ENCODE data around the gene NFYB. TPM values are rescaled to one million over a fixed set of nuclear protein-coding genes. Genes with fewer than 3 reads are reported as not detected.
"Not testable (repeated sequence)": the region's sequence is repeated elsewhere in the genome, so short reads cannot be mapped to it uniquely, and the experiment has no call there.

Gene NFYB
- total RNA-seq, 2 experiments from 2014 or later = 24.8 to 28.5 TPM

GRCh38 chr12:104171785-104172569 lies 34.0 kb upstream of the NFYB start:
- POLR2A ChIA-PET = no interaction called here
- H3K27me3 Mint-ChIP-seq = peaks cover 8% of the 10 kb centered on the region
- H3K27ac Mint-ChIP-seq = no peak overlapping the region
- peaks cover 6% of the 10 kb centered on the region for H3K4me1 Mint-ChIP-seq
- H3K4me3 Mint-ChIP-seq = no peak overlapping the region
- H3K9me3 Mint-ChIP-seq = no peaks in the 10 kb centered on the region
- DNase-seq = no peak
- no peaks in the 10 kb centered on the region for H3K36me3 Mint-ChIP-seq
- ATAC-seq (ENCODE audit: low read depth) = no peak

- Mint-ChIP-seq H3K4me1 (no peaks in the 10 kb centered on the region), H3K4me3 (no peak overlapping the region), H3K27ac (no peak overlapping the region), H3K9me3 (no peaks in the 10 kb centered on the region), H3K36me3 (no peaks in the 10 kb centered on the region), H3K27me3 (peaks cover 8% of the 10 kb centered on the region)
- POLR2A ChIA-PET = no interaction called here
- DNase-seq = no peak
- ATAC-seq (ENCODE audit: low read depth) = no peak
Measured at GRCh38 chr12:104168596-104168995, 30.6 kb upstream of the NFYB start.

GRCh38 chr12:104167519-104168458 lies 29.8 kb upstream of the NFYB start:
- H3K4me1 Mint-ChIP-seq = no peaks in the 10 kb centered on the region

GRCh38 chr12:104166465-104166864 lies 28.5 kb upstream of the NFYB start:
- Mint-ChIP-seq H3K36me3 (no peaks in the 10 kb centered on the region), H3K27me3 (peaks cover 8% of the 10 kb centered on the region), H3K4me3 (no peak overlapping the region), H3K9me3 (no peaks in the 10 kb centered on the region), H3K4me1 (no peaks in the 10 kb centered on the region), H3K27ac (no peak overlapping the region)
- ATAC-seq (ENCODE audit: low read depth) (no peak), DNase-seq (no peak)
- POLR2A ChIA-PET = no interaction called here

More at GRCh38 chr12:104167519-104168458, 29.8 kb upstream of the NFYB start:
- no peak overlapping the region for H3K4me3 Mint-ChIP-seq
- ATAC-seq (ENCODE audit: low read depth) = no peak
- H3K27ac Mint-ChIP-seq = no peak overlapping the region
- POLR2A ChIA-PET = no interaction called here
- H3K36me3 Mint-ChIP-seq = no peaks in the 10 kb centered on the region
- DNase-seq = no peak
- H3K27me3 Mint-ChIP-seq = peaks cover 8% of the 10 kb centered on the region
- H3K9me3 Mint-ChIP-seq = no peaks in the 10 kb centered on the region

- POLR2A ChIA-PET = no interaction called here
- Mint-ChIP-seq H3K36me3 (no peaks in the 10 kb centered on the region), H3K27ac (no peak overlapping the region), H3K4me1 (no peaks in the 10 kb centered on the region), H3K4me3 (no peak overlapping the region), H3K27me3 (peaks cover 11% of the 10 kb centered on the region), H3K9me3 (no peaks in the 10 kb centered on the region)
- DNase-seq (no peak), ATAC-seq (ENCODE audit: low read depth) (no peak)
Measured at GRCh38 chr12:104165801-104166200, 27.8 kb upstream of the NFYB start.

GRCh38 chr12:104164634-104165033 lies 26.6 kb upstream of the NFYB start:
- ATAC-seq (ENCODE audit: low read depth) (no peak), DNase-seq (no peak)
- no peak overlapping the region for H3K4me3 Mint-ChIP-seq
- peaks cover 7% of the 10 kb centered on the region for H3K27me3 Mint-ChIP-seq
- H3K9me3 Mint-ChIP-seq = no peaks in the 10 kb centered on the region
- no peaks in the 10 kb centered on the region for H3K36me3 Mint-ChIP-seq
- no peak overlapping the region for H3K27ac Mint-ChIP-seq
- no peaks in the 10 kb centered on the region for H3K4me1 Mint-ChIP-seq
- POLR2A ChIA-PET = no interaction called here

GRCh38 chr12:104163631-104164030 lies 25.6 kb upstream of the NFYB start:
- POLR2A ChIA-PET = no interaction called here
- Mint-ChIP-seq H3K4me3 (no peak overlapping the region), H3K27me3 (peaks cover 7% of the 10 kb centered on the region), H3K27ac (no peak overlapping the region), H3K4me1 (no peaks in the 10 kb centered on the region), H3K9me3 (no peaks in the 10 kb centered on the region), H3K36me3 (no peaks in the 10 kb centered on the region)
- ATAC-seq (ENCODE audit: low read depth) = no peak
- no peak for DNase-seq

GRCh38 chr12:104163028-104163427 lies 25.0 kb upstream of the NFYB start:
- H3K36me3 Mint-ChIP-seq; H3K9me3 Mint-ChIP-seq; H3K27me3 Mint-ChIP-seq; H3K27ac Mint-ChIP-seq; ATAC-seq (ENCODE audit: low read depth); DNase-seq; H3K4me1 Mint-ChIP-seq; H3K4me3 Mint-ChIP-seq; POLR2A ChIA-PET: not testable (repeated sequence)

- Mint-ChIP-seq H3K9me3 (no peaks in the 10 kb centered on the region), H3K4me1 (peaks cover 7% of the 10 kb centered on the region), H3K36me3 (peaks cover 2% of the 10 kb centered on the region), H3K27me3 (no peaks in the 10 kb centered on the region), H3K4me3 (no peak overlapping the region), H3K27ac (no peak overlapping the region)
- POLR2A ChIA-PET = no interaction called here
- DNase-seq (no peak), ATAC-seq (ENCODE audit: low read depth) (no peak)
Measured at GRCh38 chr12:104155711-104156555, 17.9 kb upstream of the NFYB start.

- H3K27me3 Mint-ChIP-seq = peaks cover 4% of the 10 kb centered on the region
- ATAC-seq (ENCODE audit: low read depth) (no peak), DNase-seq (no peak)
- POLR2A ChIA-PET = interaction anchor here (2.7 kb wide), 1 partner anchor 17 kb away, joined by 11 read pairs; the partner anchor contains the start of gene NFYB
- H3K27ac Mint-ChIP-seq = no peak overlapping the region
- H3K36me3 Mint-ChIP-seq = peaks cover 2% of the 10 kb centered on the region
- H3K4me1 Mint-ChIP-seq = peaks cover 7% of the 10 kb centered on the region
- no peaks in the 10 kb centered on the region for H3K9me3 Mint-ChIP-seq
- no peak overlapping the region for H3K4me3 Mint-ChIP-seq
Measured at GRCh38 chr12:104154806-104155205, 16.8 kb upstream of the NFYB start.

- DNase-seq = no peak
- peak overlapping the region; percentile 14 for H3K27ac Mint-ChIP-seq
Measured at GRCh38 chr12:104154286-104154685, 16.3 kb upstream of the NFYB start.

GRCh38 chr12:104152685-104153241 lies 14.8 kb upstream of the NFYB start:
- Mint-ChIP-seq H3K4me3 (no peak overlapping the region), H3K9me3 (no peaks in the 10 kb centered on the region), H3K36me3 (peaks cover 2% of the 10 kb centered on the region), H3K4me1 (peaks cover 7% of the 10 kb centered on the region), H3K27ac (no peak overlapping the region), H3K27me3 (peaks cover 21% of the 10 kb centered on the region)
- ATAC-seq (ENCODE audit: low read depth) = no peak
- POLR2A ChIA-PET = interaction anchor here (2.7 kb wide), 1 partner anchor 15 kb away, joined by 11 read pairs; the partner anchor contains the start of gene NFYB
- no peak for DNase-seq

More at GRCh38 chr12:104154286-104154685, 16.3 kb upstream of the NFYB start:
- Mint-ChIP-seq H3K36me3 (peaks cover 2% of the 10 kb centered on the region), H3K9me3 (no peaks in the 10 kb centered on the region), H3K4me1 (peaks cover 7% of the 10 kb centered on the region), H3K27me3 (peaks cover 9% of the 10 kb centered on the region), H3K4me3 (peak overlapping the region; percentile 34)
- POLR2A ChIA-PET = interaction anchor here (0.6 to 2.7 kb wide), 2 partner anchors 16 to 218 kb away, joined by 3 to 11 read pairs; partner anchors contain the start of gene NFYB
- no peak for ATAC-seq (ENCODE audit: low read depth)

Data from activated naive CD8-positive, alpha-beta T cell treated with anti-CD3 and anti-CD28 coated beads, Interleukin-2, amount 10 ng/mL, durations not matched to agents 7 days and 5 days (primary cell).